Pulmonary artery endothelial cell (primary cell): Measurements from ENCODE around the gene ACYP1. TPM values are rescaled to one million over a fixed set of nuclear protein-coding genes. Genes with fewer than 3 reads are reported as not detected.
"Not testable (repeated sequence)": the region's sequence is repeated elsewhere in the genome, so short reads cannot be mapped to it uniquely, and the experiment has no call there.

Source experiments
- DNase-seq: peaks from one replicate; pipeline ENCODE4 v3.0.0-alpha.2; 2011; ENCODE audit warnings: low read depth, low spot score
- total RNA-seq: library from RNA; depleted of rRNA; stranded (reverse); fragments of >200 nt; gene quantifications from 2 replicates; pipeline ENCODE4 v1.2.3, GENCODE V29; 2014

Gene ACYP1
- total RNA-seq, 1 donor from 2014 or later = 9.7 TPM

DNA sequence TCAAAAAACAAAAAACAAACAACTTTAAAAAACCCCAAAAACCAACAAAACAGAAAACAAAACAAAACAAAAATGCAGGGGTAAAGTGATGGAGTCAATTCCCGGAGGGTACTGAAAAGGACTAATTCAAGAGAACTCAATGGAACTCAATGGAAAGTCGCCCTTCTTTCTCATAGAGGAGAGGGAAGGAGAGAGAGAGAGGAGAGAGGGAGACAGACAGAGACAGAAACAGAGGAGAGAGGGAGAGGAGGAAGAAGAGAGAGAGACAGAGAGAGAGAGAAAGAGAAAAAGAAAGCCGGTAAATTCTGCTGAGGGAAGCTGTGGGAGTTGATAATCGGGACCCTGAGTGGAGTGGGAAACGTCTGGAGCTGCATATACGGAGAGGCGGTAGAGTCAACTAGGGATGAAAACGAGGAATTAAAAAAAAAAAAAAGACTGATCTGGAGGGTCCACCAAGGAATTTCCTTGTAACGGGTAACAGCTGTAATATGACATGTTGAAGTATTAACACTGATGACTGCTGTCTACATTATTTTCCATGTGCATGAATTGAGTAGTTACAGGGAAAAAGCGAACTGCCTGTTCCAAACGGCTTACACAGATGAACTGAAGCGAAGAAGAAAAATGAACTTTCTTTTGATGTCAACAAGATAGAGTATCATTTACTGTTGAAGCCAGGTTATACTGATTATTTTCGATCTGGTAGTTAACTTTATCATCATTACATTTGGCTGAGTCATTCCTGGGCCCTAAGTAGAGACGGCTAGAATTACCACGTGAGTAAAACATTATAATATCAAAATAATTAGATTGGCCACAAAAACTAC lies 4.7 kb upstream of the ACYP1 start:
- DNase-seq = no peak

- not testable (repeated sequence) for DNase-seq
Observed at GRCh38 chr14:75067765-75068164, 3.9 kb upstream of the ACYP1 start.

DNA sequence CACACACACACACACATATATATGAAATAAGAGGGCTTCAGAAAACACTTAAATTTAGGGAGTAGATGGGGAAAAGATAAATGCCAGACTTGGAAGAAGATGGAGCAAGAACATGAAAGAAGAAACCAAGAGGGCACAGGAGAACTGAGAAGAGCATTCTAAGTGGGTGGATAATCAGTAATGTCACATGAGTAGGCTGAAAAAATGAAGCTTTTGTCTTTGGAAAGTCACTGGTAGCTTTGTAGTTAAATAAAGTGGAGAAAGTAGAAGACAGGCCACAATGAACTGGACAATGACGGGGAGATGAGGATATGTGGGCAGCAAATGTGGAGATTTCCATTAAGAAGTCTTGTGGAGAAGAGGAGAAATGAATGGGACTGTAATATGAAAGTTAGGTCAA lies 3.4 kb upstream of the ACYP1 start:
- no peak for DNase-seq

DNA sequence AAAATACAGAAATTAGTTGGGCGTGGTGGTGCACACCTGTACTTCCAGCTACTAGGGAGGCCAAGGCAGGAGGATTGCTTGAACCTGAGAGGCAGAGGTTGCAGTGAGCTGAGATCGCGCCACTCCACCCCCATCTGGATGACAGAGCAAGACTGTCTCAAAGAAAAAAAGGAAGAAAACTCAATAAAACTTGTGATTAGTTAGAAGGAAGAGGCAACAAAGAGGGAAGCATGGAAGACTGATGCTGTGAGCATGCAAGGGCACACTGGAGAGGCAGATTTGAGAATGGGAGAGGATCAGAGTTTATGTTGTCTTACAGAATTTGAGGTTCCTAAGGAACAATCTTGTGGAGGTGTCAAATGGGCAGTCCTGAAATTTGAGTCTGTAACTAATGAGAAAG lies 2.9 kb upstream of the ACYP1 start:
- DNase-seq = no peak

DNA sequence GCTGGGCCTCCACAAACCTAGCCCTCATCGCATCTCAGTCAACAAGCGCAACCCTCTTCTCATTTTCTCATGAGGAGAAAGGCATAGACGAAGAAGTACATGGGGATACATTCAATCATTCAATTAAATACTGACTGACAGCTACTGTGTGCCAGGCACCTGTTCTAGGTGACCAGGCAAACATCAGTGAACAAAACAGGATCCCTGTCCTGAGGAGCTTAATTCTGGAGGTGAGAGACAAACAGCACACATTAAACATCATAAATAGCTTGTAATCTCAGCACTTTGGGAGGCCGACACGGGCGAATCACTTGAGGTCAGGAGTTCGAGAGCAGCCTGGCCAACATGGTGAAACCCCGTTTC lies 362 bp upstream of the ACYP1 start:
- no peak for DNase-seq

DNA sequence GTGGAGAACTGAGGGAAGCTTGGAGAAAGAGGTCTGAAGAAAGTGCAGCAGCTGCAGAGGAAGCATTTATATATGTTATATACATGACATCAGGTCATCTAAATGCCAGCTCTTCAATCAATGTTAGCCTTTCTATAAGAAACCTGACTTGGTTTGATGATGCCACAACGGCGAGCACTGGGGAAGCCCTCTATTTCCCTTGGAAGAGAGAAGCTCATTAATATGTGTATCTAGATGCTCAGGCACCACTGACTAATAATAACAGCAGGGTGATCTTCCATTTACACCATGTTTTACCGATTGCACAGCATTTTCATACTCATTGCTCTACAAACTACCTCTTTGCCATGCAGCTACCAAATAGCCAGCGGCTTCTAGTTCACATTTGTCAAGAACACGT lies 811 bp downstream of the ACYP1 start:
- DNase-seq = no peak

- no peak for DNase-seq
Observed at GRCh38 chr14:75060420-75060819, 3.4 kb downstream of the ACYP1 start.

DNA sequence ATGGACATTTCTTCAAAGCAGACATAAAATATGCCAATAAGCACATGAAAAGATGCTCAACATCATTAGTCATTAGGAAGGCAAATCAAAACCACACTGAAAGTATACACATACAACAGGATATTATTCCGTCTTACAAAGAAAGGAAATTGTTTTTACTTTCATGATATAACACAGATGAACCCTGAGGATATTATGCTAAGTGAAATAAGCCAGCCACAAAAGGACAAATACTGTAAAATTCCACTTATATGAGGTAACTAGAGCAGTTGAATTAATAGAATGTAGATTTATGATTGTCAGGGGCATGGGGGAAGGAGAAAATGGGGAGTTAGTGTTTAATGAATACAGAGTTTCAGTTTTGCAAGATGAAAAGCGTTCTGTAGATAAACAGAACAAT lies 4.2 kb downstream of the ACYP1 start:
- no peak for DNase-seq

- DNase-seq = no peak
Observed at GRCh38 chr14:75054421-75054820, 9.4 kb downstream of the ACYP1 start.

GRCh38 chr14:75053396-75054291 lies 10.2 kb downstream of the ACYP1 start:
- DNase-seq = no peak

GRCh38 chr14:75051556-75051899 lies 12.3 kb downstream of the ACYP1 start:
- no peak for DNase-seq

DNA sequence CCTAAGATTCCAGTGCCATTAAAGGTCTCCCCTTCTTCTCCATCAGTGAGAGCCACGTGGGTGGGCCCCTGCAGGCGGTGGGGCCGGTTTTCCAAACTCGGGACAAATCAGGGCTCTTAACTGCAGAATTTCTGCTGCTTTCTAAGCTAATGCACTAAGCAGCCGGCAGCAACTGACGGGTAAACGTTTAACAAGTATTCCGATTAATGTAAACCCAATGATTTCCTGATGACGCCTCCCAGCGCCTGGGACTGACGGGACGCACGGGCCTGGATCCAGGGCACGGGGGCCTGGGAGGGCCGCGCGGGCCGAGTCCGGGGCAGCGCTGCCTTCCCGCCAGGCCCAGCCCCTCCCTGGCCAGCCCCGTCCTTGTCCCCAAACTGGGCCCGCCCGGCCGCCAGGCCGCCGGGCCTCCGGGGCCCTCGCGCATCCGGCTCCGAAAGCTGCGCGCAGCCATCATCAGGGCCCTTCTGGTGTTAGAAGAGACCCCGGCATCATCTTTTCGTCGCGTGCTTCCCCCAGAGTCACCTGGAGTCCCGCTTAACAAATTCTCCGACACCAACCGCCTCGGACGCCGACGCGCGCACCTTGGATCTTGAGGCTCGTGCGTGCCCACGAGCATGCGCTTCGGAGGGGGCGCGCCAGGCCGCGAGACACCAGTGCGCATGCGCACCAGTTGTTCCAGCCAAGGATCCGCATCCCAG lies 12.8 kb downstream of the ACYP1 start, which contains the start of gene MLH3:
Gene MLH3 (minus strand): TSS at position 616 of the 704 bp plus-strand sequence. CDS start 1,812 bp downstream, outside the sequence.
- DNase-seq = no peak

DNA sequence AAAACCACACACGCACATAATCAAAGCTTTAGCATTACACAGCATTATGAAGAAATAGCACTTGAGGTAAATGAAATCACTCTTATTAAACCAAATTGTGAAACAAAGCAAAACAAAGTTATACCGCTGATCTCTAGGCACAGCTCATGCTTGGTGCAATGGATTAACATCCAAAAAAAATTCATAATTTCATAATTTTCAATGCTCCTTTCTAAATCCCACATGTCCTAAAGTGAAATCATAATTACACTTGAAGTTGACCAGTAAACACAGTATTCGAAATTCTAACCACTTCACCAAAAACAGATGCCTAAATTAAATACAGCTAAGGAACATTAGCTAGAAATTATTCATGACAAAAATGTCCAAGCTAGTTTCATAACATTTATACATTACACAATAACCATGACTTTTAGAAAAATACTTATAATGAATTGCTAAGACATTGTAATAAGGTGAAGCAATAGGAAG lies 14.1 kb downstream of the ACYP1 start:
- DNase-seq = no peak

DNA sequence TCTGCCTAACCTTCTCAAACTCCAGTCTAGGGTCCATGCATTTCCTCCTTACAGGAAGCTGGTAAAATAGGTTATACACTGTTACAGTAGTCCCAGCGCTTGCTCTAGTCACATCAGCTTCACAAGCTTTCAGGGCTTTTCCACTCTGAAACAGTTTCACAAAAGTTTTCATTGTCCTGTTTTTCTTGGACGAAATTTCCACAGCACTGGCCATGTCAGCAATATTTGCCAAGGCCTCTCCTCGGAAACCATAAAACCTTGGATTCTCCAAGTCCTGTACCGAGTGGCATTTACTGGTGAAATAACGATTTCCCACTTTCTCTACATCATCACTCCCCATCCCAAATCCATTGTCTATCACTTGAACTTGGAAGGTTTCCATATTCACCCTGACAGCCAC lies 14.7 kb downstream of the ACYP1 start:
- no peak for DNase-seq

DNA sequence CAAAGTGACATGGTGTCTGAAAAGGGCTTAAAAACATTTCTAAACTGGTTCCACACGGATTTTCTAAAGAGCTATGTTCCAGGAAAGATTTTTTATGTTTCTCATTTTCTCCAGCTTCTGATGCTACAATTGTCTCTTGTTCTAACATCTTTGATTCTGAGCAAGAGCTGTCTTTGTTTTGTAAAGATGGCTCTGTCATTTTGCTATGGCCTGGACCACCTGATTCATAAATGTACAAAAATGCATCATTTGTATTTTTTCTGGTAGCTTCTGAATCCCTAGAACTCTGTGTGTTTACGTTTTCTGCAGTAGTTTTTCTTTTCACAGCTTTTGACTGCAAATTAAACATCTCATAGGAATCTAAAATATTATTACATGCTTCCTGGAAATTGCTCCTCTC lies 15.7 kb downstream of the ACYP1 start:
- no peak for DNase-seq

DNA sequence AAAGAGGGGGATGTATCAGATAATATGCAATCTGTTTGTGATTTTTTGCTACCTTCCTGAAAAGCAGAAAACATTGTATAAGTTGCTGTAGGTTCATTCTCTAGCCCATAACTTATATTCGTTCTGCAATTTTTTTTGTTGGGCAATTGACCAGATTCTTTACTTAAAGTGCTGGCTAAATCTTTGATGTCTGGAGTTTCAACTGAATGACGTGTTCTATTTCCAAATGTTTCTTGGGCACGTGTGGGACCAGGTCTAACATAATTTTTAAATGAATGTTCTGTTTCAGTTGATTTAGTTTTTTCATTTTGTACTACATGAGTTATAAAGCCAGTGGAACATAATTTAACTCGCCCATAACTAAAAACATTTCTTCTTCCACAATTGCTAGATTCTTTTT lies 16.3 kb downstream of the ACYP1 start:
- DNase-seq = no peak

DNA sequence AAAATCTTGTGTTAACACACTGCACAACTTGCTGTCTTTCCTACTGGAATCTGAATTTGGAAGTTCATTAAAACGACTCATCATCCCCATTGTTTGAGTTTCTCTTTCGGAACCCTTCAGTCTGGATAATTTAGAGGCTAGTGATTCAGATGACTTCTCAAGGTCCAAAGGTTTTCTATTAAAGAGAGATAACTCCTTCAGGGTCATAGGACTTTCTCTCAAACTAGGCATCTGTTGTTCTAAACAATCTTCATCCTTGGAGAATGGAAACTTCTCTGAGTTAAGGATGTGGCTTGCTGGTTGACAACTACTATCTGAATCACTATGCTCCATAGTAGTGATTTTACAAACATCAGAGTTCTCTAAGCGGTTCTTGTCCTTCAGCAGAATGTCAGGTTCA lies 16.9 kb downstream of the ACYP1 start:
- no peak for DNase-seq

- DNase-seq = no peak
Observed at GRCh38 chr14:75046275-75046674, 17.5 kb downstream of the ACYP1 start.

- DNase-seq = no peak
Observed at GRCh38 chr14:75044752-75045151, 19.1 kb downstream of the ACYP1 start.

DNA sequence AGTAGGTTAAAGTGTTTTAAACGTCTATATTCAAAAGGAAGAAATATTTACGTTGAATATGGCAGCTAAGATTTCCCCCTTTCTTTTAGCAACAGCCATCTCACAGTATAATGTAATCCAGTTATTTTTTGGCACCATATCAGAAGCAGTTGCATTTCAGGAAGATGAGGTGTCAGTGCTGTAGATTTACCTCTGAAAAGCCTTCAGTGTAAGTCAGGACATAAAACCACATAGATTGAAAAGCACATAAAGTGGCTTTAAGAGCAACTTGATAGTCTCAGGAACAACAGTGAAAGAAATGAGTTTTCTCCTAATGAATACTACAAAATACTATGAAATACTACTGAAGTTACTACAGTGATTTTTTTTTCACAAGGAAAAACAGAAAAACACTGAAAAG lies 19.5 kb downstream of the ACYP1 start:
- DNase-seq = no peak

- DNase-seq = no peak
Observed at GRCh38 chr14:75042035-75042434, 21.8 kb downstream of the ACYP1 start.

DNA sequence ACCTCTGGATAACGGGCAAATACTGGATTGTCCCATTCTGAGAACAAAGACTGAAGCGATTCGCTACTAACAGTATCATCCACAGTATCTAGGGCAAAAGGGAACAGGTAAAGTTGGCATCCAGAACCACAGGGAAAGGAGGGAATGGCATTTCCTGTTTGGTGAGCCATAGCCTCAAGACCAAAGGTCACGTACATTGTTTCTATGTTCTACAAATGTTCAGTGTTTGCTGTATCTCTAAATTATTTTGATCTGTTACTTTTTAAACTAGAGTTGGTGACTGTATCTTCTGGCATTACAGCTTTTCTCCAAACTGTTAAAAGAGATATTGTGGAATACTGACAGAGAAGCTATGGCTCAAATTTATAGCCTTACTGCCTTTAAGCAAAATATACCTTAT lies 22.2 kb downstream of the ACYP1 start:
- DNase-seq = no peak
